GM15510 (cell line): ENCODE measurements around the gene SHISA3.

Source experiments
- POLR2A ChIP-seq: IDR thresholded peaks from 3 replicates; pipeline ENCODE4 v1.6.1; 2011; ENCODE audit warnings: borderline replicate concordance; ENCODE audit not compliant: insufficient read length; ENCODE audit errors: extremely low read depth

Gene SHISA3

DNA sequence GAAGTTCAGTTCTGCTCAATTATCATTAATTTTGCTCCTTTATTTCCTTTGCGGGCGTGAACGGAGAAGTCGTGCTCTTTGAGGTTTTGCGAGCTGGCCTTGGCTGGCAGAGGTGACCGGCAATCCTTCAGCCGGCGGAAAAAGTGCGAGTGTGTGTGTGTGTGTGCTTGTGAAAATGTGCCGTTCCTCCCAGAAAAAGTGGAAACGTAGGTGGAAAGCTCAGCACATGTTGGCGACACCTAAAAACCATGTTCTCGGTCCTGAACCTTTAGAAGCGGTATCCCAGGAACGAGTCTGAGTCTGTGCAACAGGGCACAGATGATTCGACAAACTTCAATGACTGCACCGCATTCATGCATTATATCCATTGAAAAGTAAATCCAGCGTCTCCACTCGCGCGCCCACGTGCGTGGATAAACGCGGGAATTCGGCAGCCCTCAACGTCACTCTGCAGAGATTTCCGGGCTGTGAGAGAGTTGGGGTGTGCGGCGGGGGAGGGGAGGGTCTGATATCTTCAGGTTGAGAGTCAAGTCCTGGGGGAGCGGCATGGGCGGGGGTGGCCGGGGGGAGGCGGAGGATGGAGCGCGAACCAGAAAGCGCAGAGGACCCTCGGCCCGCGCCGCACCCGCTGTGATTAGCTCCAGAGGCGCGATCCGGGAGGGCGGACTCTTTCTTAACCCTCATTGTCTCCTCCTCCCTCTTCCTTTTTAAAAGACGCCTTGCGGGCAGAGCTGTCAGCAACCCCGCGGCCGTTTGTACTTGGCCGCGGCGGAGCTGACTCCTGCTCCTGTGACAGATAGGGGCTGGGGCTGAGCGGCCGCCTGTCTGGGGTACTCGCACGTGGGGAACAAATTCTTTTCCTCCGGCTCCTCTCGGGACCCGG lies at the start of gene SHISA3:
Gene SHISA3 (plus strand): TSS at position 737 of the 883 bp plus-strand sequence. CDS start 569 bp downstream, outside the sequence.
- TF ChIP-seq POLR2A, result no peak

DNA sequence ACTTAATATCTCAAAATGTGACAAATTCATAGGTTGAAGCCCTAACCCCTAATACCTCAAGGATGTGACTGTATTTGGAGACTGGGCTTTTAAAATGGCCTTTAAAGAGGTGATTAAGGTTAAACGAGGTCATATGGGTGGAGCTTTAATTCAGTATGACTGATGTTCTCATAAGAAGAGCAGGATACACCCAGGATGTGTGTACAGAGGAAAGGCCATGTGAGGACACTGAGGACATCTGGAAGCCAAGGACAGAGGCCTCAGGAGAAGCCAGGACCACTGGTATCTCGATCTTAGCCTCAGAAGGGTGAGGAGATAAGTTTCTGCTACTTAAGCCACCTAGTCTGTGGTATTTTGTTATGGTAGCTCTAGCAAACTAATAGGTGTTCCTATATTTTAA lies 49.0 kb upstream of the SHISA3 start:
- TF ChIP-seq POLR2A, result no peak

GRCh38 chr4:42348692-42349091 lies 48.6 kb upstream of the SHISA3 start:
- TF ChIP-seq POLR2A, result no peak

GRCh38 chr4:42350611-42351182 lies 46.6 kb upstream of the SHISA3 start:
- no peak for TF ChIP-seq POLR2A

GRCh38 chr4:42352049-42352448 lies 45.2 kb upstream of the SHISA3 start:
- no peak for TF ChIP-seq POLR2A

GRCh38 chr4:42357325-42357724 lies 40.0 kb upstream of the SHISA3 start:
- no peak for TF ChIP-seq POLR2A

DNA sequence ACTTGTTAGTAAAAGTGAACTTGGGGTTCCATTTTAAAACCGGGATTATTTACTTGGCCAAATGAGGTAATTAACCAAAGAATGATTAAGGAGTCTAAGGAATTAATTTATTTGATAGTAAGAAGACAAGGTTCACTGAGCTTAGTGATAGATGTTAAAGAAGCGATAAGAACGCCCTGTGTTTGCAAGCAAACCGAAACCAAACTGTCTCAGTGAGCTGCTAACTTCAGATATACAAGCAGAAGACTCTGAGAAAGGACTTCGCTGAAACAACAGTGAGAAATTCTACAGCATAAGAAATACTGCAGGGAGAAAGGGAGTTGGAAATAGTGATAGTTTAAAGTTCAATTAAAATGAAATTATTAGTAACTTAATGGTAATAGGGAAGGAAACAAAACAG lies 37.6 kb upstream of the SHISA3 start:
- no peak for TF ChIP-seq POLR2A

GRCh38 chr4:42360256-42360669 lies 37.0 kb upstream of the SHISA3 start:
- no peak for TF ChIP-seq POLR2A

- TF ChIP-seq POLR2A, result no peak
Observed at GRCh38 chr4:42361456-42361855, 35.8 kb upstream of the SHISA3 start.

DNA sequence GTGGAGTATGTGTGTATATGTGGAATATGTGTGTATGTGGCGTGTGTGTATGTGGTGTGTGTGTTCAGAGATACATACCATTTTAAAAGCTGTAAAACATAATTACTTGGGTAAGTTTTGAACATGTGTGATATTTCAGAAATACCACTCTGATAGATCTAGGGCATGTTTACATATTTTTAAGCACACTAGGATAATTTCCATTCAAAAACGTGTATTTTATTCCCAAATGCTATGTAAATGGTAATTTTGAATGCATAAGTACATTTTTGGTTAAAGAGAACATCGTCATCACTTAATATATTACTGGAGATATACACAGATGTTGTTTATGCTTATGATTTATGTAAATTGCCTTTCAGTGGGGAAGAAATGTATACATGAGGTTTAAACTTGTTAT lies 34.7 kb upstream of the SHISA3 start:
- no peak for TF ChIP-seq POLR2A

GRCh38 chr4:42363614-42364013 lies 33.7 kb upstream of the SHISA3 start:
- TF ChIP-seq POLR2A, result no peak

DNA sequence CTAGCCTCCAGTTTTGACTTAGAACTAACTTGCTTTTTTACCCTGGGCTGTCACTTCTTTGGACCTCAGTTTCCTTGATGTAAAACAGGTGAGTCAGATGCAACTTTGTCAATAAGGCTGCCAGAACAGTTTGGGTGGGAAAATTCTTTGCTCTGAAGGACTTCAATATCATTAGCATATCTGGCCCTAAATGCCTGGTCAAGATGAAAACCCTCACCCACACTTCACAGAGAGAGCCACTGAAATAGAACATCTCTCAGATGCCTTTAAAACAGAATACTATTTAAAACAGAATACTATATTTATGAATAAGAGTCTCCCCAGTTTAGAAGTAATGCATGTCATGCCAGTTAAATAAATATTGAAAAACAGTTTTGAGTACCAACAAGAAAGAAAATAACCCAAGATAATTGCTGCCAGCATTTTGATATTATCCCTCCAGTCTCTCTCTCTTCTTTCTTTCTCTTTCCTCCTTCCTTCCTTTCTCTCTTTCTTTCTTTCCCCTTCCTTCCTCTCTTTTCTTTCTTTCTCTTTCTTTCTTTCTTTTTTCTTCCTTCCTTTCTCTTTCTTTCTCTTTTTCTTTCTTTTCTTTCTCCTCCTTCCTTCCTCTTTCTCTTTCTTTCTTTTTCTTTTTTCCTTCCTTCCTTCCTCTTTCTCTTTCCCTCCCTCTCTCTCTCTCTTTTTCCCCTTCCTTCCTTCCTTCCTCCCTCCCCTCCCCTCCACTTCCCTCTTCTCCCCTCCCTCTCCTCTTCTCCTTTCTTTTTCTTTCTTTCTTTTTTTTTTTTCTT lies 32.8 kb upstream of the SHISA3 start:
- no peak for TF ChIP-seq POLR2A

DNA sequence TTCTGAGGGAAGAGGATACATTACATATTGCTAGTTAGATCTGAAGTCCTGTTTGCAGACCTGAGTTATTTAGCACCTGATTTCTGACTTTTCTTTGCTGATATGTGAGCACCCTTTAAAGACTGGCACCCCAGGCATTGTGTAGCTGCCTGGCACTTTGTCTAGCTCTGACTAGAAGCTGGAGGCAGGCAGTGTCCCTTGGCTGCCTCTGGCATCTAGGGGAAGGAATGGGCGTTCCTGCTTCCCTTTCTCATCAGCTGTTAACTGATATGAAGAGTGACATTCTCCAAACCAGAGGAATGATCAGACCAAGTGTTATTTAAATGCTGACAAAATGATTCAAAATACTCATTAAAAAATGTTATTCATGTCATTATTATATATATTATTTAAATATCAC lies 30.3 kb upstream of the SHISA3 start:
- no peak for TF ChIP-seq POLR2A

DNA sequence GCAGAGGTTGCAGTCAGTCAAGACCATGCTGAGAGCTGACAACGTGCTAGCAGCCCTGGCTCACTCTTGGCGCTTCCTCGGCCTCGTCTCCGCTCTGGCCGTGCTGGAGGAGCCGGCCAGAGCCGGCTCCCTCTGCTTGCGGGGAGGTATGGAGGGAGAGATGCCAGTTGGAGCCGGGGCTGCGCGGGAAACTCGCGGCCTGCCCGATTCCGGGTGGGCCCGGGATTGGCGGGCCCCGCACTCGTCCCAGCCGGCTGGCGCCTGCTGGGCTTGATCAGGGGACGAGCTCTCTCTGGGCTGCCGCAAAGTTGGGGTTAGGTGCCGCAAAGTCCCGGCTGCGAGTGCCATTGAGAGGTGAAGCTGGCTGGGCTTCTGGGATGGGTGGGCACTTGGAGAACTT lies 27.8 kb upstream of the SHISA3 start:
- TF ChIP-seq POLR2A, result no peak
